ENCODE data around the gene B9D2.
A peak's percentile ranks its signal among the peaks of the same experiment; 100 is the strongest.

The B9D2 gene

DNA sequence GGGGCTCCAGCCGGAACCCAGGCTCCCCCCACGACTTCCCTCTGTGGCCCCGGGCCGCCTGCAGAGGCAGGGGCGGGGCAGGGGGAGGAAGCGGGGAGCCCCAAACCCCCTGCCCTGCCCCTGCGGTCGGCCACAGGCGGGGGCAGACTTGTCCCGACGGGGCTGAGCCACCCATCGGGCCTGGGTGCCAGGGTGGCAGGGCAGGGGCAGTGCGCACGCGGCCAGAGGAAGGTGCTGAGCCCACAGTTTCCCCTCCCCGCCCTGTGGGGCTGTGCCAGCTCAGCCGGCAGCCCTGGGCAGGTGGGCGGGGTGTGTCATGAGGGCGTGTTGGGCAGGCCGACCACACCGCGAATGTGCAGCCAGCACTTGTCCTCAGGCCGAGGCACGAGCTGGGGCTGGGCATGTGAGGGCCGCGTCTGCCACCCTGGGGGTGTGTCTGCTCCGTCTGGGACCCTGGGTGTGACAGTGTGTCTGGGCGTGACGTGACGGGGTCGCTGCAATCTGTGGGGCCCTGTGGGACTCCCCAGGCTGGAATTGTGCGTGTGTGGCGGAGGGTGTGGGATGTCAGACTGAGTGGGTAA is 36.3 kb downstream of the B9D2 start:
- no peak for DNase-seq (ENCODE audit: low spot score)

DNA sequence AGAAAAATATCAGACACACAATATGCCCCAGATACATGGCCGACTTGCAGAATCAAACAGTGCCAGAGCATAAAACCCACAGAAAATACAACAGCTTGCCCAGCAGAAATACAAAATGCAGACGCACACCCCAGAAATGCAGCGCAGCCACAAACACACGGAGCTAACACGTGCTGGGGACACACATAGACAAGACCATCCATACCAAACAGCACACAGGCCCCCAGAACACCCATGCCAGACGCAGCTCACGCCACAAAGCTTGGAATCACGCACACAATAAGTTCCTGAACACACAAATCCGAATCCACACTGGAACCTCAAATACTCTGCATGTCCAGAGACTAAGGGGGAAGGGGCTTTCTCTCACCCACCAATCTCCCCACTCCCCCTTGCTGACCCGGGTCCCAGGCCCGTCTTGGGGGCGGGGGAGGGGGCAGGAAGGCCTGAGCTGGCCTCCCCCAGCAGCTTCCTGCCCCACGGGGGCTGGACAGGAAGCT is 36.8 kb downstream of the B9D2 start:
- no peak for DNase-seq (ENCODE audit: low spot score)

DNA sequence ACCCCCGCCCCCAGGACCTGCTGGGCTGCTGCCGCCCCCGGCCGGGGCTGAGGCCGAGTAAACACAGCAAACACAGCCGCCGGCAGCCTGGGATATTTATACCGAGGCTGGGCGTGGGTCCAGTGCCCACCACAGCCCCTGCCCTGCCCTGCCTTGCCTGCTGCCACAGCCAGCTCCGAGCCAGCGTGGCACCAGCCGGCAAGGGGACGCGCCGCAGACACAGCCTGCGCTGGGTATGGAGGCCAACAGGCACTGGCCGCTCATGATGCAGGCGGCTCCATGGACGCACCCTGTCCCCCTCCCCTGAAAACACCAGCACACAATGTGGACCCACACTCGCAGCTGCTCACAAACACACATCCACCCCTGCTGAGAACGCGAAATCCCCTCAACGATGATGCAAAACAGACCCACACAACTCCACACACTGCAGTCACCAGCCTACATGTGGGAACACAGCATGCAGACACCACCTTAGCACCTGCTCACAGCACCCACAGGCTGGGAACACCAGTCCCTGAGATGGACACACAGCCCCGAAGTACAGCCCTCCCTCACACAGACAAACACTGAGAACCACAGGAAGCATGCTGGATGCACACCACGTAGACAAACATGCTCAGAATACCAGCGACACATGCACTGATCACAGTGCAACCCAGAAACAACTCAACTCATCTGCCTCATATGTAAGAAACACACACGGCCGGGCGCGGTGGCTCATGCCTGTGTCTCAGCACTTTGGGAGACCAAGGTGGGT is 37.8 kb downstream of the B9D2 start:
- peak; percentile 57 for DNase-seq (ENCODE audit: low spot score)

GRCh38 chr19:41325640-41325946 is 38.4 kb downstream of the B9D2 start:
- DNase-seq (ENCODE audit: low spot score): no peak

GRCh38 chr19:41324921-41325639 is 38.9 kb downstream of the B9D2 start:
- DNase-seq (ENCODE audit: low spot score): peak; percentile 84

DNA sequence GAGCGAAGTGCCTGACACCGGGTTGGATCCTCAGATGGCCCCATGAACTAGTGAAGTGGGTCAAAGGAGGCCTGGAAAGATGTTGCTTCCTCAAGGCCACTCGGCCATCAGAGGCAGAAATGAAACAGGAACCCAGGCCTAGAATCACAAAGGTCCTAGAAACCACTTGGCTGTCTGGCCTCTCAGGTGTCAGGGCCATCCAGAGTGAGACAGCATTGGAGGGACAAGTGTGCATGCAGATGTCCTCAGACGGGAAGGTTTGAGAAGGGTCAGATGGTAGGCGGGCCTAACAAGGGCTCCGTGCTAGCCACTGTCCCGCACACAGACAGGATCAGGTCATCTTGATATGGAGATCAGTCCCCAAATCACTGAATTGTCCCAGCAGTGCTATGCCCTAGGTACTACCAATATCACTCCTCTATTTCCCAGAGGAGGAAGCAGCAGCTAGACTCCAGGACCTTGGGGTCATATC is 39.7 kb downstream of the B9D2 start:
- no peak for DNase-seq (ENCODE audit: low spot score)

GRCh38 chr19:41323430-41324125 is 40.4 kb downstream of the B9D2 start:
- DNase-seq (ENCODE audit: low spot score): peak; percentile 97

- peak; percentile 37 for DNase-seq (ENCODE audit: low spot score)
Measured at GRCh38 chr19:41323023-41323422, 40.9 kb downstream of the B9D2 start.

GRCh38 chr19:41322451-41322850 is 41.5 kb downstream of the B9D2 start:
- no peak for DNase-seq (ENCODE audit: low spot score)

DNA sequence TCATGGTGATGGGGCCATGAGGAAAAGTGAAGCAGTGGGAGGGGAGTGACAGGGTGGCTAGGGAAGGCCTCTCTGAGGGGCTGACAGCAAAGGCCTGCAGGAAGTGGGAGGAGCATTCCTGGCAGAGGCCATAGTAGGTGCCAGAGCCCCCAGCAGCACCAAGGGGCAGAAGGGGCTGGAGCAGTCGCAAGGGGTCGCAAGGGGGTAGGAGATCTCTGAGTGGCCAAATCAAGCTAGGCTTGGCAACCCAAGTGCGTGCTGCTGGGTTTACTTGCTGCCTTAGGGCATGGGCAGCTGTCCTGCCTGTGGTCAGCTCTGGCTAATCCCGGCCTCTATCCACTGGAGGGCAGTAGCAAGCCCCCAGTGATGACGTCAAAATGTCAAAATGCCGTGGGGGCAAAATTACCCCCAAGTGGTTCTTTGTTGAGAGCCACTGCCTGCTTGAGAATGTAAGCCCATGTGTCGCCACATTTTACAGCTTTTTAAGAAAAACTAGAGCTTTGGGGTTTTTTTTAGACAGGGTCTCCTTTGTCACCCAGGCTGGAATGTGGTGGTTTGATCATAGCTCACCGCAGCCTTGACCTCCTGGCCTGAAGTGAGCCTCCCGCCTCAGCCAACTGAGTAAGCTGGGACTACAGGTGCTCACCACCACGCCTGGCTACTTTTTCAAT is 42.2 kb downstream of the B9D2 start:
- DNase-seq (ENCODE audit: low spot score): peak; percentile 84

GRCh38 chr19:41321204-41321599 is 42.7 kb downstream of the B9D2 start:
- DNase-seq (ENCODE audit: low spot score): no peak

GRCh38 chr19:41320568-41320967 is 43.4 kb downstream of the B9D2 start:
- no peak for DNase-seq (ENCODE audit: low spot score)

DNA sequence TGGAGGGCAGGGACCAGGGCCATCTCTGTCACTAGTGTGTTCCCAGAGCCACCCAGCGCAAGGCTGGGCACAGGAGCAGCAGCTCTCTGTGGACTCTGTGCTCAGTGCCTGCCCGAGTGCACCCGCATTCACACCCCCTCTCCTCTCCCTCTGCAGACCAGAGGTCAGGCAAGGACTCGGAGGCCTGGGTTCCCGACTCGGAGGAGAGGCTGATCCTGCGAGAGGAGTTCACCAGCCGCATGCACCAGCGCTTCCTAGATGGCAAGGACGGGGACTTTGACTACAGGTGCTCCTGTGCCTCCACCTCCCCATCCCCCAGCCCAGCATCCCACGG is 43.8 kb downstream of the B9D2 start:
- no peak for DNase-seq (ENCODE audit: low spot score)

DNA sequence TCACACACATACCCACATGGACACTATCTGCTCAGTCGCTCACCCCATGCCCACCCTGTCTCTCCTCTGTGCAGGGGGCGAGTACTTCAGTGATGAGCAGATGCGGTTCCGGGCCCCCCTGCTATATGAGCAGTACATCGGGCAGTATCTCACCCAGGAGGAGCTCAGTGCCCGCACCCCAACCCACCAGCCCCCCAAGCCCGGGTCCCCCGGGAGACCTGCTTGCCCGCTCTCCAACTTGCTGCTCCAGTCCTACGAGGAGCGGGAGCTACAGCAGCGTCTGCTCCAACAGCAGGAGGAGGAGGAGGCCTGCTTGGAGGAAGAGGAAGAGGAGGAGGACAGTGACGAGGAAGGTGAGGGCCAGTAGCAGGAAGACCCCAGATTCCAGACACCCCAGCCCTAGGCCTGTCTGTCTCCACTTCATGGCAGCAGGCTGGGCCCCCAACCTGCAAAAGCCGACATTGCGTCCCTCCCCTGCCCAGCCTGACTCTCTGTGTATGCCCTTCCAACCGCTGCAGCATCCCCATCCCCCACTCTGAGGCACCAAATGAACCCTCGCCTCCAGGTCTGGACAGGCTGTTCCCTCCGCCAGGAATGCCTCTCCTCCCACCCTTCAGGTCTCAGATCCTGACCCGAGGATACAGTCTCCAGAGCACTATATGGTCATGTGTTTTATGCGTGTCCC is 44.3 kb downstream of the B9D2 start:
- DNase-seq (ENCODE audit: low spot score): no peak

GRCh38 chr19:41318696-41319499 is 45.1 kb downstream of the B9D2 start:
- no peak for DNase-seq (ENCODE audit: low spot score)

DNA sequence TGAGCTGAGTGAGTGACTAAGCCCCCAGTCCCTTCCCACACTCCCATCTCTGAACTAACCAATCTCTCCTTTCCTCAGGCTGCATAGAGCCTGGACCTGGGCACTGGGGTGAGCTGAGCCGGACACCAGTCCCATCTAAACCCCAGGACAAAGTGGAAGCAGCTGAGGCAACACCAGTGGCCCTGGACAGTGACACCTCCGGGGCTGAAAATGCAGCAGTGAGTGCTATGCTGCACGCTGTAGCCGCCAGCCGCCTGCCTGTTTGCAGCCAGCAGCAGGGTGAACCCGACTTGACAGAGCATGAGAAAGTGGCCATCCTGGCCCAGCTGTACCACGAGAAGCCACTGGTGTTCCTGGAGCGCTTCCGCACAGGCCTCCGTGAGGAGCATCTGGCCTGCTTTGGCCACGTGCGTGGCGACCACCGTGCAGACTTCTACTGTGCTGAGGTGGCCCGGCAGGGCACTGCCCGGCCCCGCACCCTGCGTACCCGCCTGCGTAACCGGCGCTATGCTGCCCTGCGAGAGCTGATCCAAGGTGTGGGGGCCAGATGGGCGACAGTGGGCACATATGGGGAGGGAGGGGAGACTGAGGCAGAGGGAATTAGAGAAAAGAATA is 47.5 kb downstream of the B9D2 start:
- no peak for DNase-seq (ENCODE audit: low spot score)

DNA sequence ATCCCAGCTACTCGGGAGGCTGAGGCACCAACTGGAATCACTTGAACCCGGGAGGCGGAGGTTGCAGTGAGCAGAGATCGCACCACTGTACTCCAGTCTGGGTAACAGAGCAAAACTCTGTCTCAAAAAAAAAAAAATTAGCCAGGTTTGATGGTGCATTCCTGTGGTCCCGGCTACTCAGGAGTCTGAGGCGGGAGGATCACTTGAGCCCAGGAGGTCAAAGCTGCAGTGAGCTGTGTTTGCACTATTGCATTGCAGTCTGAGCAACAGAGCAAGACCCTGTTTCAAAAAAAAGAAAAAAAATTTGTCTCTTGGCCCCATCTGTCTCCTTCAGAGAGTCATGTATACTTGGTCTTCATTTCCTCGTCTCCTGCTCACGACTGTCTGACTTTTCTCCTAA is 52.3 kb downstream of the B9D2 start:
- no peak for DNase-seq (ENCODE audit: low spot score)

GRCh38 chr19:41311072-41311471 is 52.9 kb downstream of the B9D2 start:
- no peak for DNase-seq (ENCODE audit: low spot score)

- DNase-seq (ENCODE audit: low spot score): peak; percentile 96
Measured at GRCh38 chr19:41310033-41310831, 53.7 kb downstream of the B9D2 start, which contains the start of gene CCDC97. TSS of gene CCDC97 (plus strand) at chr19:41310172. CDS start at chr19:41310311, 139 bp downstream.
